MCF 10A (cell line): ENCODE data around the gene RGS7. TPM values are rescaled to one million over a fixed set of nuclear protein-coding genes. Genes with fewer than 3 reads are reported as not detected.
A peak's percentile ranks its signal among the peaks of the same experiment; 100 is the strongest.
"Not testable (repeated sequence)": the region's sequence is repeated elsewhere in the genome, so short reads cannot be mapped to it uniquely, and the experiment has no call there.

Source experiments
- BruUV-seq: library from RNA; stranded (reverse); fragments of 400-500 nt; replicated peaks from 2 replicates; lab custom pipeline; 2021; lab: Mats Ljungman, UMichigan
- CTCF ChIA-PET: fragments of 300-600 bp; sonication (Branson Sonifier 250); formaldehyde crosslinking; extraction: SDS; loops from one replicate; lab custom pipeline; 2021; ENCODE audit warnings: antibody characterized with exemption, inconsistent platforms; lab: Yijun Ruan, JAX
- POLR2A ChIA-PET: fragments of 300-600, 350-650 bp; sonication (Branson Sonifier 250); formaldehyde crosslinking; extraction: SDS; loops from one replicate; lab custom pipeline; 2020; ENCODE audit warnings: antibody characterized with exemption, inconsistent platforms; lab: Yijun Ruan, JAX
- DNase-seq: peaks from one replicate; pipeline ENCODE4 v3.0.0-alpha.2; 2018; ENCODE audit not compliant: unreplicated experiment
- H3K27ac Mint-ChIP-seq: one replicate; pipeline ENCODE4 v1.8.0; 2022; ENCODE audit warnings: mild to moderate bottlenecking, low read depth, mixed read lengths; ENCODE audit not compliant: unreplicated experiment
- H3K27me3 Mint-ChIP-seq: one replicate; pipeline ENCODE4 v1.8.0; 2022; ENCODE audit warnings: mixed read lengths; ENCODE audit not compliant: insufficient read depth, unreplicated experiment
- H3K36me3 Mint-ChIP-seq: one replicate; pipeline ENCODE4 v1.8.0; 2022; ENCODE audit warnings: mild to moderate bottlenecking, moderate library complexity, mixed read lengths; ENCODE audit not compliant: insufficient read depth, unreplicated experiment
- H3K4me1 Mint-ChIP-seq: one replicate; pipeline ENCODE4 v1.8.0; 2022; ENCODE audit warnings: mixed read lengths; ENCODE audit not compliant: insufficient read depth, unreplicated experiment
- H3K4me3 Mint-ChIP-seq: one replicate; pipeline ENCODE4 v1.8.0; 2022; ENCODE audit warnings: mild to moderate bottlenecking, moderate library complexity, mixed read lengths; ENCODE audit not compliant: unreplicated experiment
- H3K9me3 Mint-ChIP-seq: one replicate; pipeline ENCODE4 v1.8.0; 2022; ENCODE audit warnings: mixed read lengths; ENCODE audit not compliant: unreplicated experiment
- CTCF ChIP-seq: fragments of 200-600 bp; IDR thresholded peaks from one replicate; pipeline ENCODE4 v1.8.0; 2022; ENCODE audit warnings: antibody characterized with exemption, mild to moderate bottlenecking; ENCODE audit not compliant: unreplicated experiment
- intact Hi-C: fragments of 100-400 bp; cut with micrococcal nuclease; formaldehyde crosslinking; loops from 2 replicates; pipeline ENCODE4 v1.14.1; 2022
- total RNA-seq: library from RNA; stranded (reverse); gene quantifications from 2 replicates; pipeline ENCODE4 v1.2.3, GENCODE V29; 2022

The RGS7 gene
- total RNA-seq, 1 experiment from 2014 or later, result 0.42 TPM

GRCh38 chr1:240888787-240889048 is 468.3 kb downstream of the RGS7 start:
- ChIA-PET POLR2A (no interaction called here), CTCF (interaction anchor here (0.5 to 6.5 kb wide), 41 partner anchors 8 to 928 kb away, joined by 3 to 106 read pairs (median 7); partner anchors contain the start of gene KMO)
- H3K4me3 Mint-ChIP-seq, result no peak overlapping the region
- DNase-seq, result no peak
- H3K36me3 Mint-ChIP-seq, result no peaks in the 10 kb centered on the region
- no peak overlapping the region for H3K27ac Mint-ChIP-seq
- no peak for TF ChIP-seq CTCF
- H3K4me1 Mint-ChIP-seq, result peaks cover 5% of the 10 kb centered on the region
- intact Hi-C loops, result loop anchor here (1.0 to 10.0 kb wide), 10 partner anchors 59 to 1129 kb away; no protein-coding TSS in a partner anchor
- no TSS peak for BruUV-seq
- H3K27me3 Mint-ChIP-seq, result no peaks in the 10 kb centered on the region
- no peaks in the 10 kb centered on the region for H3K9me3 Mint-ChIP-seq

GRCh38 chr1:240888039-240888786 is 468.8 kb downstream of the RGS7 start:
- no peaks in the 10 kb centered on the region for H3K36me3 Mint-ChIP-seq
- no peak overlapping the region for H3K4me3 Mint-ChIP-seq
- POLR2A ChIA-PET, result interaction anchor here (0.8 to 1.0 kb wide), 5 partner anchors 12 to 722 kb away, joined by 3 to 7 read pairs (median 3); partner anchors contain the start of gene FH
- peak; percentile 88 for DNase-seq
- intact Hi-C loops, result loop anchor here (1.0 to 10.0 kb wide), 10 partner anchors 59 to 1129 kb away; no protein-coding TSS in a partner anchor
- no peaks in the 10 kb centered on the region for H3K9me3 Mint-ChIP-seq
- no TSS peak for BruUV-seq
- no peaks in the 10 kb centered on the region for H3K27me3 Mint-ChIP-seq
- peaks cover 5% of the 10 kb centered on the region for H3K4me1 Mint-ChIP-seq
- peak; percentile 100 for TF ChIP-seq CTCF
- CTCF ChIA-PET, result interaction anchor here (0.6 to 6.5 kb wide), 96 partner anchors 9 to 1483 kb away, joined by 3 to 106 read pairs (median 4); partner anchors contain the start of gene KMO
- H3K27ac Mint-ChIP-seq, result no peak overlapping the region

- ChIA-PET CTCF (interaction anchor here (1.1 to 3.0 kb wide), 9 partner anchors 51 to 620 kb away, joined by 3 to 23 read pairs (median 4); no protein-coding TSS in a partner anchor), POLR2A (no interaction called here)
- Mint-ChIP-seq H3K4me3 (no peak overlapping the region), H3K27ac (no peak overlapping the region), H3K9me3 (no peaks in the 10 kb centered on the region), H3K4me1 (peaks cover 12% of the 10 kb centered on the region), H3K27me3 (no peaks in the 10 kb centered on the region), H3K36me3 (no peaks in the 10 kb centered on the region)
- DNase-seq, result no peak
- intact Hi-C loops, result loop anchor here (10.0 kb wide), 1 partner anchor 951 kb away; no protein-coding TSS in a partner anchor
- TF ChIP-seq CTCF, result no peak
- no TSS peak for BruUV-seq
Observed at GRCh38 chr1:240883490-240883889, 473.5 kb downstream of the RGS7 start.

GRCh38 chr1:240882656-240883308 is 474.2 kb downstream of the RGS7 start:
- H3K9me3 Mint-ChIP-seq, DNase-seq, BruUV-seq, POLR2A ChIA-PET, H3K27ac Mint-ChIP-seq, H3K4me3 Mint-ChIP-seq, H3K36me3 Mint-ChIP-seq, H3K4me1 Mint-ChIP-seq, H3K27me3 Mint-ChIP-seq: not testable (repeated sequence)
- intact Hi-C loops, result loop anchor here (10.0 kb wide), 1 partner anchor 952 kb away; no protein-coding TSS in a partner anchor
- CTCF ChIA-PET, result interaction anchor here (0.7 to 3.0 kb wide), 7 partner anchors 50 to 621 kb away, joined by 3 to 23 read pairs (median 7); no protein-coding TSS in a partner anchor
